ENCODE data around the gene ACBD5.
"Not testable (repeated sequence)": the region's sequence is repeated elsewhere in the genome, so short reads cannot be mapped to it uniquely, and the experiment has no call there.

ACBD5 gene

GRCh38 chr10:27241010-27241651 is 534 bp upstream of the ACBD5 start:
- DNase-seq (ENCODE audit: low read depth in 2 of 2): no peak

DNA sequence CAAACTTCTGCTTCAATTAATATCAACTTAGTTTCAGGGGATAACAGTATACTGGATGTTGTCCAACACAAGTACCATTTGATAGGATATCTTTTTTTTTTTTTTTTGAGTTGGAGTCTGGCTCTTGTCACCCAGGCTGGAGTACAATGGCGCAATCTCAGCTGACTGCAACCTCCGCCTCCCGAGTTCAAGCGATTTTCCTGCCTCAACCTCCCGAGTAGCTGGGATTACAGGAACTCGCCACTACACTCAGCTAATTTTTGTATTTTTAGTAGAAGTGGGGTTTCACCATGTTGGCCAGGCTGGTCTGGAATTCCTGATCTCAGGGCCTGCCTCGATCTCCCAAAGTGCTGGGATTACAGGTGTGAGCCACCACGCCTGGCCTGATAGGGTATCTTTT is 3.1 kb downstream of the ACBD5 start:
- DNase-seq (ENCODE audit: low read depth in 2 of 2): not testable (repeated sequence)

DNA sequence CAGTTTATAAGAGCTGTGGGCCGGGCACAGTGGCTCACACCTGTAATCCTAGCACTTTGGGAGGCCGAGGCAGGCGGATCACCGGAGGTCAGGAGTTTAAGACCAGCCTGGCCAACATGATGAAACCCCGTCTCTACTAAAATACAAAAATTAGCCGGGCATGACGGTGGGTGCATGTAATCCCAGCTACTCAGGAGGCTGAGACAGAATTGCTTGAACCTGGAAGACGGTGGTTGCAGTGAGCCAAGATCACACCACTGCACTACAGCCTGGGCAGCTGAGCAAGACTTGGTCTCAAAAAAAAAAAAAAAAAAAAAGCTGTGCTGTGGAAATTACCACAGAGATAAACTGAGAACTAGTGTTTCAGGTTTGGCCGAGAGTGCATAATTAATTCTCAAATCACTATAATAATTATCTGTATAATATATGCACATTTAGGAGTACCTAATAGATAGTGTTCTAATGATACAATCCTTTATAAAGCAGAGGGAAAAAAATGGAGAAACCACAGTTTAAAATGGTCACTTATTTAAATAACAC is 3.9 kb downstream of the ACBD5 start:
- not testable (repeated sequence) for DNase-seq (ENCODE audit: low read depth in 2 of 2)

DNA sequence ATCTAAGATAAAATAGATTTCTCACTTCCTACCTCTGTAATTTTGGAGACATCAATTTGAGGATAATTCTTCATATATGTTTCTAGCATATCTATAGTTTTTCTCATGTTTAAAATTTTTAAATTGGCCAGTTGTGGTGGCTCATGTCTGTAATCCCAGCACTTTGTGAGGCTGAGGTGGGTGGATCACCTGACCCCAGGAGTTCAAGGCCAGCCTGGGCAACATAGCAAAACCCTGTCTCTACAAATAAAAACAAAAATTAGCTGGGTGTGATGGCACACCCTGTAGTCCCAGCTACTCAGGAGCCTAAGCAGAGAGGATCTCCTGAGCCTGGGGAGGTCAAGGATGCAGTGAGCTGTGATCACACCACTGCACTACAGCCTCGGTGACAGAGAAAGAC is 4.9 kb downstream of the ACBD5 start:
- no peak for DNase-seq (ENCODE audit: low read depth in 2 of 2)

DNA sequence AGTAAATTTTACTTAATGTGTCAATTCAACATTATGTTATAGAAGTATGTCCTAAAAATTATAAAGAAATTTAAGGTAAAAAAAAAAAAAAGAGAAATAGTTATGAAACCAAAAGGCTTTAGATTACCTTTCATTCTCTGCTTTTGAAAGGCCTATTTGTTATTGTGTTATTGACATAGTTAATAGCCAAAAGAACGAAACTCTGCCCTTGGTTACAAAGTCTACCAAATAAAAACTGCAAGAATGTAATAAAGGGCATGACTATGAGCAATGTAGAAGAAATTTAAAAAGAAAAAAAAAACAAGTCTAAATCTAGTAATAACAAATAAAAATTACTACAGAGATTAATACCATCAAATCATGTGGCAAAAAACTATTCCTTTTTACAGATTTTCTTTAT is 10.6 kb downstream of the ACBD5 start:
- DNase-seq (ENCODE audit: low read depth in 2 of 2): no peak

DNA sequence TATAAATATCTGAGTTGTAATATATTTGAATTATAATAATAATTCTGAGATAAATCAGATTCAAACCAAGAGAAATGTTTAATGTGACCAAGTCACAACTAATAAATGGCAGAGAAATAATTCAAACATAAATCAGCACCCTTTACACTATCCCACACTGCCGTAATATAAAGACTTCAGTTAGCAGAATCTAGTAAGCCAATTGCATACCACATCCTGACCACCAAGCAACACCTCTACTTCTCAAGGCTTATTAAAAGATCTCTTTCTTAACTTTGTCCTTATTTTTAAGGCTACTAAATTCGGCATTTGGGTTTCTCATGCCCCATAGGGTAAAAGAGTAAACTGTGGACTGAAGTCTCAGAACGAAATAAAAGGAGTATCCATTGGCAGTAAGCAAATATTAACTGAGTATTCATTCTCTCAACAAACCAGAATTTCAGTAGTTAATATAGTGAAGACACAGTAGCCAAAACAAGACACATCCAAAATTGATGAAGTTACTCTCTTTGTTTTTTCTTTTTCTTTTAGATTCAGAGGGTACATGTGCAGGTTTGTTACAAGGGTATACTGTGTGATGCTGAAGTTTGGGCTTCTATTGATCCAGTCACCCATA is 14.8 kb downstream of the ACBD5 start:
- DNase-seq (ENCODE audit: low read depth in 2 of 2): no peak

GRCh38 chr10:27225011-27225590 is 15.5 kb downstream of the ACBD5 start:
- DNase-seq (ENCODE audit: low read depth in 2 of 2): no peak

DNA sequence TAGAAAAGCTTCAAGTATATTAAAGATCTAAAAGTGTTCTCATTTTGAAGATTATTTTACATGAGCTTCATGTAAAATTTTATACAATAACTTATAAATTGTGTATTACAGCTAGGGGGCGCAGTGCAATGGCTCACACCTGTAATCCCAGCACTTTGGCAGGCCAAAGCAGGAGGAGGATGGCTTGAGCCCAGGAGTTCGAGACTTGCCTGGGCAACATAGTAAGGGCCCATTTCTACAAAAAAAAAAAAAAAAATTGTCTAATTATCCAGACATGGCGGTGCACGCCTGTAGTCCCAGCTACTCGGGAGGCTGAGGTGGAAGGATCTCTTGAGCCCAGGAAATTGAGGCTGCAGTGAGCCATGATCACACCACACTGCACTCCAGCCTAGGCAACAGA is 16.6 kb downstream of the ACBD5 start:
- DNase-seq (ENCODE audit: low read depth in 2 of 2): no peak

DNA sequence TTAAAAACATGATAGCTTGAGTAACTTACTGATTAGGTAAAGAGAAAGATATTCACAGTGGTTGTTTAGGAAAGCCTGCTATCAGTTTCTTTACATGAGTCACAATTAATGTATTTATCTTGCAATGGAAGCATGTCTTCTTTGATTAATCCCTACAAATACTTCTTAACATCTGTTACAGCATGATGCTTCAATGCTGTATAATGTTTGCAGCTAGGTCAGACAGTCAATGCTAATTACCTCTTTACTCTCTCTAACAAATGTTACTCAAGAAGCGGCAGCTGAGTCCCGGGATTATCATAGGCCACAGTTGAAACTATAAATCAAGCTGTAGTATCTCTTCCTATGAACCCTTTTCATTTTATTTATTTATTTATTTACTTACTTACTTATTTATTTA is 33.2 kb downstream of the ACBD5 start:
- DNase-seq (ENCODE audit: low read depth in 2 of 2): no peak

DNA sequence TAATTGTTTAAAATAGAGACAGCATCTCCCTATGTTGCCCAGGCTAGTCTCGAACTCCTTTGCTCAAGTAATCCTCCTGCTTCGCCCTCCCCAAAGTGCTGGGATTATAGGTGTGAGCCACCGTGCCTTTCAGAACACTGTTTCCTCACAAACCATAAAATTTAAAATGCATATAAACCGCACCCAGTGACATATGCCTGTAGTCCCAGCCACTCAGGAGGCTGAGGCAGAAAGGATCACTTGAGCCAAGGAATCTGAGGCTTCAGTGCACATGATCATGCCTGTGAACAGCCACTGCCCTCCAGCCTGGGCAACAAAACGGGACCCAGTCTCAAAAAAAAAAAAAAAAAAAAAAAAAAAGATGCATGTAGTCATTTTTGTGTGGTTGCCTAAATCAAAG is 36.8 kb downstream of the ACBD5 start:
- DNase-seq (ENCODE audit: low read depth in 2 of 2): no peak

- DNase-seq (ENCODE audit: low read depth in 2 of 2): no peak
Observed at GRCh38 chr10:27197980-27198620, 42.5 kb downstream of the ACBD5 start.

DNA sequence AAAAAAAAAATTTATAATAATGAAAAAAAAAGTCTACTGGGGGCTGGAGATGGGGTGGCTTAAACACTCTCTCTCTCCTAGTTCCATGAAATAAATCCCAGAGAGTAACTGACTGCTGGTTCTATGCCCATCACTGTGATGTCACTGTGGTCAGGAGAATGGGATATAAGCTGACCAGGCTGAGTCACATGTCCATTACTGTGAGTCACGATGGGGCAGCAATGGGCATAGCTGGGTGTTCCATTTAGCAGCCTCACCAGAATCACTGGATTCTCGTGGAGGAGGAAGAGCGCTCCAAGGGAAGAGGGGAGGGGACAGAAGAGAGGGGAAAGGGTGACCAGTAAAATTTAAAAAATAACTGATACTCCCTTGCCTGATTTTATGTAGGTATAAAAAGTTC is 48.3 kb downstream of the ACBD5 start:
- peak; percentile 6 to 12 for DNase-seq (ENCODE audit: low read depth in 2 of 2)

DNA sequence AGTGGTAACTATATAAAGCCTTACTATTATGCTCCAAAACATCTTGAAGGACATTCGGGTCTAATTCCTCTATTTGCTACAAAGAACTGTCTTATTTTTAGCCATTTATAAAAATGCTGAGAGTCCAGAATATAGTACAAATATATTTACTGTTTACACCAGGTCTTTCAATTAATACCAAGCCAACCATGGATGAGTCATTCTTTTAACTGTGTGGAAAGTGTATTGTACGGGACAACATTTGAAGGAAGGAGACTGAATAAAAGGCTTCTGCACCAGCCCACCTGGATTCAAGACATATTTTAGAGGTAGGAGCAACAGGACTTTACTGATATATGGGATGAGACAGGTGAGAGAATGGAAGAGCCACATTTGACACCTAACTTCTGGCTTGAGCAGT is 50.1 kb downstream of the ACBD5 start:
- DNase-seq (ENCODE audit: low read depth in 2 of 2): no peak

DNA sequence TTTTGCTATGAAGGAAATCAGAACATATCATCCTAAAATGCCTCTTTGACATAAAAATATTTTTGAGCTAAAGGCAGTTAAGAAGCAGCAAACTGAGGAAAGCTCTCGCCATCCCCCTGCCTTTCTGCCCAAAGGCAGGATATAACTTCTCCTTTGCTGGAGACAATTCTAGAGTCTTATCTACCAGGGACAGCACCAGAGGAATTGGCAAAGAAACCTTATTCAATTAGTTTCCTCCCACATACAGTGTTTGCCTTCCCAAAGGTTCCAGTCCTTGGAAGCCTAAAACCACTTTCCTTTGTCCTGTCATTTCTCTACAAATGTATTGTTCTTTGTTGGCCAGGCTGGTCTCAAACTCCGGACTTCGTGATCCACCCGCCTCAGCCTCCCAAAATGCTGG is 51.7 kb downstream of the ACBD5 start:
- no peak for DNase-seq (ENCODE audit: low read depth in 2 of 2)

DNA sequence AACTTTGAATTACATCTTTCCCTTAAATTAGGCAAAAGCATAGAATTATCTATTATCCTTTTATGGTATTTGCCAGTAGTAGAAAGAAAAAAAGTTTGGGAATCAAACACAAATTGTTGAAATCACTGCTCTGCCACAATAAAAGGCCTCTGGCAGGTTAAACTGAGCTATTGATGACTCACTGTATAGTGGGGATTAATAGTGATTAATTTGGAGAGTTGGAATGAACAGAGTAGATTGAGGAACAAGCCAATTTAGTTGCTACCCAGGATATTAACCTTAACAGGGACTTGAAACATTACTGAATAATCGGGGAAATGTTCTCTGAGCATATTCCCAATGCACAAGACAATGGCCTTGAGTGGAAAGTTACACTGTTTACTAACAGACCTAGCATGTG is 52.3 kb downstream of the ACBD5 start:
- no peak for DNase-seq (ENCODE audit: low read depth in 2 of 2)

DNA sequence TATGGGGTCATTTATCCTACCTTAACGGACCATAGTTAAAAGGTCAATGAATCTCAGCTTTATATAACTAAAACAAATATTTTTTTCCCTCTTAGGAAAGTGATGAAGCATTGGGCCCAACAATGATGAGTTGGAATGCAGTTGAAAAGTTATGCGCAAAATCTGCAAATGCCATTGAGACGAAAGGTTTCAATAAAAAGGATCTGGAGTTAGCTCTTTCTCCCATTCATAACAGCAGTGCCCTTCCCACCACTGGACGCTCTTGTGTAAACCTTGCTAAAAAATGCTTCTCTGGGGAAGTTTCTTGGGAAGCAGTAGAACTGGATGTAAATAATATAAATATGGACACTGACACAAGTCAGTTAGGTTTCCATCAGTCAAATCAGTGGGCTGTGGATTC is 70.7 kb downstream of the ACBD5 start:
- DNase-seq (ENCODE audit: low read depth in 2 of 2): no peak

GRCh38 chr10:27158421-27158820 is 82.2 kb downstream of the ACBD5 start:
- DNase-seq (ENCODE audit: low read depth in 2 of 2): no peak

DNA sequence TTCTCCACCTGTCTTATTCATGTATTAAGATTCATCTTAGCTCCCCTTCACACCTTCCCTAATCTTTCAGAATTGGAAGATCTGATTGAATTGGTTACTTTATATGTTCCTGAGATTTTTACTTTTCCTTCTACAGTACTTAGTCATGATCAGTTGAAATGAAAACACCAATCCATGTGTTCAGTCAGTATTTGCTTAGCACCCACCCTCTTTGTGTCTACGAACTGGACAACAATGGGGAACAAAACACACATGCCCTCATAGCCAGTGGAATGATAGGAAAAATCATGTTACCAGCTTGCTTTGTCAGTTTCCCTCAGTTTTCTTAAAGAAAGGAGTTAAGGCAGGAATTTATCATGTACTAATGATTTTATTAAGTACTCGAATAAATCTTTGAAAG is 83.4 kb downstream of the ACBD5 start:
- no peak for DNase-seq (ENCODE audit: low read depth in 2 of 2)

DNA sequence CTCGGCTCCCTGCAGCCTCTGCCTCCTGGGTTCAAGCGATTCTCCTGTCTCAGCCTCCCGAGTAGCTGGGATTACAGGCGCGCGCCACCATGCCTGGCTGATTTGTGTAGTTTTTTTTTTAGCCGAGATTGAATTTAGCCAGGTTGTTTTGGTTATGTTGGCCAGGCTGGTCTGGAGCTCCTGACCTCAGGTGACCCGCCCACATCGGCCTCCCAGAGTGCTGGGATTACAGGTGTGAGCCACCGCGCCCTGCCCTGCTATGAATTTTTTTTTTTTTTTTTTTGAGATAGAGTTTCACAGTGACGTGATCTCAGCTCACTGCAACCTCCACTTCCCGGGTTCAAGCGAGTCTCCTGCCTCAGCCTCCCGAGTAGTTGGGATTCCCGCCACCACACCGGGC is 84.0 kb downstream of the ACBD5 start:
- DNase-seq (ENCODE audit: low read depth in 2 of 2): not testable (repeated sequence)

DNA sequence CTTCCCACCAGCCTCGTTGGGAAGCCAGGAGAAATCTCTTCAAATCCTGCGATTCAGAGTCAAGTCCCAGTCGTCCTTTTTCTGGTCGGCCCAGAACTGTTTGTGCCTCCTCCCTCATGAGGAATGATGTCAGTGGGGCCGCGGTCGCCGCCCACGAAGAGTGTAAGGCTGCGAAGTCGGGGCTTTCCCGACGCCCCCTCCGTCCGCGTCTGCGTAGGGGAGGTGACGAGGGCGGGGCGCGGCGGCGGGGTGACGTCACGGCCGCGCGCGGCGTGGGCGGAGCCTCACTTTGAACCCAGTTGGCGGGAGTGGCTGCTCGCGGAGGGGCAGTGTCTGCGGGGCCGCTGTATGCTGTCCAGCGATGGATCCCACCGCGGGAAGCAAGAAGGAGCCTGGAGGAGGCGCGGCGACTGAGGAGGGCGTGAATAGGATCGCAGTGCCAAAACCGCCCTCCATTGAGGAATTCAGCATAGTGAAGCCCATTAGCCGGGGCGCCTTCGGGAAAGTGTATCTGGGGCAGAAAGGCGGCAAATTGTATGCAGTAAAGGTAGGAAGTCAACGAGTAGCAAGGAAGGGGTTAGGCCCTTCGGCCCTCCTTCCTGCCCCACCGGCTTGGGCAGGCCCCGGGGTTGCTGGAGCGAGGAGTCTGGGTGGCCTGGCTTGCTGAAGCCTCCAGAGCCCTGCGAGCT is 85.4 kb downstream of the ACBD5 start, which contains the start of gene MASTL:
Gene MASTL, plus strand, starts transcription at position 287 of the 689 bp plus-strand sequence. Its CDS starts 75 bp downstream, at position 362.
- peak; percentile 85 to 87 for DNase-seq (ENCODE audit: low read depth in 2 of 2)

GRCh38 chr10:27153845-27154193 is 86.8 kb downstream of the ACBD5 start:
- no peak for DNase-seq (ENCODE audit: low read depth in 2 of 2)

- no peak for DNase-seq (ENCODE audit: low read depth in 2 of 2)
Observed at GRCh38 chr10:27153329-27153728, 87.3 kb downstream of the ACBD5 start.

Measured in fibroblast of skin of left biceps (primary cell).